ENCODE data around the gene MYH15. TPM values are rescaled to one million over a fixed set of nuclear protein-coding genes. Genes with fewer than 3 reads are reported as not detected.

Gene MYH15
- total and polyA plus RNA-seq, 12 donors: 0.07 to 1.0 (median 0.20) TPM; not detected in 2

DNA sequence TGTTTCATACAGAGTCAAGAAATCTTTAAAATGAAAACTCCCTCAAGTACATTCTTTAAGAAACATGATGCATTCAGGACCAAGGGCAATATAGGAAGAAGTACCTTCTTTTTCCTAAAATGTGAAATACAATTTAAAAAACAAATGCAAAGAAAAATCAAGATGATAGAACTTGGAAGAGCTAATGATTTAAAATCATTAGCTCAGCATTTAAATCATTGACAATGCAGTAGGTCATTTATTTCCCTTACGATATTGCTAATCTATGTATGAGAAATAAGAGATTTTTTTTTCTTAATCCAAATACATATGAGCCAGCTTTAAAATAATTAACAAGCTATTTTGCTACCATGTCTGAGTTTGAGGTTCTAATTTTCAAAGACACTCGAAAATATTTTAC is 108.6 kb downstream of the MYH15 start:
- Histone ChIP-seq H3K27ac (no peak overlapping the region), H3K27me3 (no peaks in the 10 kb centered on the region), H3K4me1 (replicated peaks in 1 of 2) (peaks cover 4 to 13% of the 10 kb centered on the region in 2 donors), H3K9me3 (replicated peaks in 1 of 3) (no peaks in the 10 kb centered on the region), H3K36me3 (replicated peaks in 1 of 2) (no peaks in the 10 kb centered on the region), H3K4me3 (no peak overlapping the region)
- DNase-seq: no peak
- intact Hi-C loops (cut with DNase I): loop anchor here in 1 of 2 donors (10.0 kb wide), 1 partner anchor 457 kb away; no protein-coding TSS in a partner anchor
- 87 to 99% (median 94%) methylated on average over 2 of the region's 2 CpGs for WGBS, 4 donors
- TF ChIP-seq, protein P1, sequence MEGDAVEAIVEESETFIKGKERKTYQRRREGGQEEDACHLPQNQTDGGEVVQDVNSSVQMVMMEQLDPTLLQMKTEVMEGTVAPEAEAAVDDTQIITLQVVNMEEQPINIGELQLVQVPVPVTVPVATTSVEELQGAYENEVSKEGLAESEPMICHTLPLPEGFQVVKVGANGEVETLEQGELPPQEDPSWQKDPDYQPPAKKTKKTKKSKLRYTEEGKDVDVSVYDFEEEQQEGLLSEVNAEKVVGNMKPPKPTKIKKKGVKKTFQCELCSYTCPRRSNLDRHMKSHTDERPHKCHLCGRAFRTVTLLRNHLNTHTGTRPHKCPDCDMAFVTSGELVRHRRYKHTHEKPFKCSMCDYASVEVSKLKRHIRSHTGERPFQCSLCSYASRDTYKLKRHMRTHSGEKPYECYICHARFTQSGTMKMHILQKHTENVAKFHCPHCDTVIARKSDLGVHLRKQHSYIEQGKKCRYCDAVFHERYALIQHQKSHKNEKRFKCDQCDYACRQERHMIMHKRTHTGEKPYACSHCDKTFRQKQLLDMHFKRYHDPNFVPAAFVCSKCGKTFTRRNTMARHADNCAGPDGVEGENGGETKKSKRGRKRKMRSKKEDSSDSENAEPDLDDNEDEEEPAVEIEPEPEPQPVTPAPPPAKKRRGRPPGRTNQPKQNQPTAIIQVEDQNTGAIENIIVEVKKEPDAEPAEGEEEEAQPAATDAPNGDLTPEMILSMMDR (IDR thresholded peaks at IDR 0.05): no peak
- no peak for TF ChIP-seq POLR2A (IDR thresholded peaks at IDR 0.05)

DNA sequence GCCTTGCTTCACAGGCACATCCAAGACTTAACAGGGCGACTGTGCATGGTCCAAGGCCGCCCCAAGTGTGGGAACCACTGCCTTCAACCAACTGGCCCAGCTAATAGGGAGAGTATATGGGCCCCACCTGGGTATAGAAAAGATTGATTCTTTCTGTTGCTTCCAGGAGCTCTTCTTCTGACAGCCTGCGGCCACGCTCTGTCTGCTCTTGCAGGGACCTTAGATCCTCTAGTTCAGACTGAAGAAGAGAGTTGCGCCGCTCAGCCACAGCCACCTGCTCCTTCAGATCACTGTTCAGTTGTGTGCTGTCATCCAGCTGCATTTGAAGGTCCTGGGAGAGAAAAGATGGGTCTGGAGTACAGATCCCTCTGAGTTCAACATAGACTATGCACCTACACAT is 111.9 kb downstream of the MYH15 start:
- Histone ChIP-seq H3K36me3 (replicated peaks in 1 of 2) (no peaks in the 10 kb centered on the region), H3K27me3 (no peaks in the 10 kb centered on the region), H3K4me1 (replicated peaks in 1 of 2) (peaks cover 0 to under 1% of the 10 kb centered on the region in 2 donors), H3K9me3 (replicated peaks in 1 of 3) (no peaks in the 10 kb centered on the region), H3K4me3 (no peak overlapping the region), H3K27ac (no peak overlapping the region)
- intact Hi-C loops (cut with DNase I): no loop called here
- TF ChIP-seq, protein P1 (IDR thresholded peaks at IDR 0.05): no peak
- no peak for TF ChIP-seq POLR2A (IDR thresholded peaks at IDR 0.05)
- WGBS, 4 donors: 91 to 100% (median 97%) methylated on average over 4 to 6 of the region's 6 CpGs
- DNase-seq: no peak

DNA sequence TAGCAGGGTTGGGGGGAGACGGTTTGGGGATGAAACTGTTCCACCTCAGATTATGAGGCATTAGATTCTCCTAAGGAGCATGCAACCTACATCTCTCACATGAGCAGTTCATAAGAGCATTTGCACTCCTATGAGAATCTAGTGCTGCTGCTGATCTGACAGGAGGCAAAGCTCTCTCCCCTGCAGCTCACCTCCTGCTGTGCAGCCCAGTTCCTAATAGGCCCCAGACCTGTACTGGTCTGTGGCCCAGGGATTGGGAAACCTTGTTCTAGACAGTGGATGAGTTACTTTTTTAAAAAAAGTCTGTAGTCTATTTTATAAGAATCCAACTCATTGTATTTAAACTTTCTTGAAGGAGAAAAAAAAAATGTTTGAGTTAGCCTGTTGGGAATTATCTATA is 114.1 kb downstream of the MYH15 start:
- WGBS, 4 donors: 84 to 91% (median 90%) methylated on average over 1 of the region's 1 CpG

DNA sequence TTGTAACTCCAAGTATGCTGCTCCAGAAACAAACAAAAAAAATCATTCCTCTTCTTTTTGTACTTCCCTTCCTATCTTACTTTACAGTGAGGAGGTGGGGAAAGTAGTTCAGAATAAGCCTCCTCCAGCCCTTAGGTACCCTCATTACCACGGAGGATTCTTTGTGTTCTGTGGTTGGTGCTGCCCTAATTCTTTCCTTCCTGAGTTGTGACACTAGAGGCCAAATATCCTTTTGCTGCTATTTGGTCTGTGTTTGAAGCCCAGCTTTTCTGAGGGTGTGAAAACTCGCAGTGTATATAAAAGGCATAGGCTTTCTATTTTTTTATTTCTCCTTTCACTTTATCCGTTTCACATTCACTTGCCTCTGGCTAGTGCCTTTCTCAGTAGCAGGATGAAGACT is 115.8 kb downstream of the MYH15 start:
- Histone ChIP-seq H3K36me3 (replicated peaks in 1 of 2) (no peaks in the 10 kb centered on the region), H3K4me3 (no peak overlapping the region), H3K27ac (no peak overlapping the region), H3K9me3 (replicated peaks in 1 of 3) (no peaks in the 10 kb centered on the region), H3K4me1 (replicated peaks in 1 of 2) (no peaks in the 10 kb centered on the region), H3K27me3 (no peaks in the 10 kb centered on the region)
- WGBS, 4 donors: 62 to 77% (median 70%) methylated on average over 3 of the region's 3 CpGs
- intact Hi-C loops (cut with DNase I): no loop called here
- TF ChIP-seq, protein P1 (IDR thresholded peaks at IDR 0.05): no peak
- TF ChIP-seq POLR2A (IDR thresholded peaks at IDR 0.05): no peak
- no peak for DNase-seq

More for the DNA sequence above, 114.1 kb downstream of the MYH15 start:
- Histone ChIP-seq H3K36me3 (replicated peaks in 1 of 2) (no peaks in the 10 kb centered on the region), H3K9me3 (replicated peaks in 1 of 3) (no peaks in the 10 kb centered on the region), H3K27me3 (no peaks in the 10 kb centered on the region), H3K4me3 (no peak overlapping the region), H3K27ac (no peak overlapping the region), H3K4me1 (replicated peaks in 1 of 2) (no peaks in the 10 kb centered on the region)
- DNase-seq: no peak
- intact Hi-C loops (cut with DNase I): no loop called here
- no peak for TF ChIP-seq POLR2A (IDR thresholded peaks at IDR 0.05)
- TF ChIP-seq, protein P1 (IDR thresholded peaks at IDR 0.05): no peak

All from adrenal gland (tissue), 12 donors.